HG02970 (cell line): Measurements from ENCODE around the gene OVCH1.
"Not testable (repeated sequence)": the region's sequence is repeated elsewhere in the genome, so short reads cannot be mapped to it uniquely, and the experiment has no call there.

Source experiments
- ATAC-seq: cut with Tn5 transposase; IDR thresholded peaks from one replicate; pipeline ENCODE4 v1.9.1; 2021; ENCODE audit warnings: mild to moderate bottlenecking, moderate library complexity, moderate number of reproducible peaks; ENCODE audit not compliant: unreplicated experiment, low FRiP score

The OVCH1 gene

DNA sequence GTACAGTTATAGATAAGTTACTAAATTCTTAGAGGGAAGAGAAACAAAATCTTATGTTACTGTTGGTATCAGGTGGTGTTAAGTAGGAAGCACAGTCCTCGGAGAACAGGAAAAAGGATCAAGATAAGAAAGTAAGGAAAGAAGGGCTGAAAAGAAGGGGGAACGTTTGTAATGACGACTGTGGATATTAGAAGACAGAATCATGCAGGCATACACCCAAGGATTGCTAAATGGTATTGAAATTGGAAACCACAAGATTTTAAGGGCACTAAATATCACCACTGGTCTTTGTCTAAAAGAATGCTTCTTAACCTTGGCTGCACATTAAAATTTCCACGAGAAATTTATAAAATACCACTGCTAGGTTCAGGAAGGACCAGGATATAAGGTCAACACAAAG lies 82.4 kb downstream of the OVCH1 start:
- no peak for ATAC-seq

- ATAC-seq: no peak
Observed at GRCh38 chr12:29414368-29414767, 83.1 kb downstream of the OVCH1 start.

GRCh38 chr12:29405561-29405960 lies 91.9 kb downstream of the OVCH1 start:
- ATAC-seq: no peak

- no peak for ATAC-seq
Observed at GRCh38 chr12:29403991-29404390, 93.5 kb downstream of the OVCH1 start.

GRCh38 chr12:29402437-29402836 lies 95.0 kb downstream of the OVCH1 start:
- no peak for ATAC-seq

- no peak for ATAC-seq
Observed at GRCh38 chr12:29398495-29398894, 99.0 kb downstream of the OVCH1 start.

- ATAC-seq: no peak
Observed at GRCh38 chr12:29396774-29397173, 100.7 kb downstream of the OVCH1 start.

DNA sequence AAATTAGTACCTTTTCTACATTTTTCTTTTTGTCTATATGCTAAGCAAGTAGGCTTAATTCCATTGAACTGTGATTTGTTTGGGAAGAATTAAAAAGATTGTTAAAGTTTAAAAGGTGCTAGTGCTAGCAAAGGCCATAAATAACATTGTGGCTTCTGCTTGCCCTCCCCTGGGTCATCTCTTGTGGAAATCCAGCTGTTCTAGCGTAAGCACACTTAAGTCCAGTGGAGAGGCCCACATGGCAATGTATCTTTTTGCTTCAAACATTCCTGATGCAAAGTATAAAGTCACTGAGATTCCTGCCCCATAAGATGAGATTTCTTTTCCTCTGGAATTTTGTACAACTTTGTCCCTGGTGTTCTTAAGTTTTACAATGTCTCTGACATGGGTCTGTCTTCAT lies 102.1 kb downstream of the OVCH1 start:
- no peak for ATAC-seq

GRCh38 chr12:29390419-29390818 lies 107.1 kb downstream of the OVCH1 start:
- ATAC-seq: not testable (repeated sequence)

DNA sequence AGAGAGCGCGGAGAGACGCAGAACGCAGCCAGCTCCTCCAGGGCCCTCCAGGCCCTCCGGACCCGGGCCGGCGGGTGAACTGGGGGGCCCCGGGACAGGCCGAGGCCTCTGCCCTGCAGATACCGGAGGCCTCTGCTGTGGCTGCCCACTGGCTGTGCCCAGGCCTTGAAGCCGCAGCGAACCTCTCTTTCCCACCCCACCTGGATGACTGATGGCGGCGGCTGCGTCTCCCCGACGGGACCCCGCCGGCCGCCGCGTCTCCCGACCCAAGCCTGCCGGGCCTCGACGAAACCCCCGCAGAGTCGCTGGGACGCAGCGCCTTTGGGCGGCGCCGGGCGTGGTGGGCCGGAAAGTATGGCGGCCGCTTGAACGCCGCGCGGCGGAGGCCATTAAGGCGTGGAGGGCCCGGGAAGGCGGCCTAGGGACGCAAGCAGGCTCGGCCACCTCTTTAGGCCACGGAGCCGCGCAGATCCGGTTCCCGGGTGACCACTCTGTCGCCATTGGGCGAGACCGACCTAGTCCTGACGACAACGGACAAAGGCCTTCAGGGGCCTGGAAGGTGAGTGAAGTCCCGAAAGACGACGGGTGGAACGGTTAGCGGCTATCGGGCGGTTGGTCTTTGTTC lies 108.1 kb downstream of the OVCH1 start:
- no peak for ATAC-seq

DNA sequence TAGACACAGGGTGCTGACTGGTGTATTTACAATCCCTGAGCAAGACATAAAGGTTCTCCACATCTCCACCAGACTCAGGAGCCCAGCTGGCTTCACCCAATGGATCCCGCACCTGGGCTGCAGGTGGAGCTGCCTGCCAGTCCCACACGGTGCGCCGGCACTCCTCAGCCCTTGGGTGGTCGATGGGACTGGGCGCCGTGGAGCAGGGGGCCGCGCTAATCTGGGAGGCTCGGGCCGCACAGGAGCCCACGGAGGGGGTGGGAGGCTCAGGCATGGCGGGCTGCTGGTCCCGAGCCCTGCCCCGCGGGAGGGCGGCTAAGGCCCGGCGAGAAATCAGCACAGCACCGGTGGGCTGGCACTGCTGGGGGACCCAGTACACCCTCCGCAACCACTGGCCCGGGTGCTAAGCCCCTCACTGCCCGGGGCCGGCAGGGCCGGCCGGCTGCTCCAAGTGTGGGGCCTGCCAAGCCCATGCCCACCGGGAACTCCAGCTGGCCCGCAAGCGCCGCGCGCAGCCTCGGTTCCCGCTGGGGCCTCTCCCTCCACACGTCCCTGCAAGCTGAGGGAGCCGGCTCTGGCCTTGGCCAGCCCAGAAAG lies 111.3 kb downstream of the OVCH1 start:
- not testable (repeated sequence) for ATAC-seq

GRCh38 chr12:29385194-29385593 lies 112.3 kb downstream of the OVCH1 start:
- not testable (repeated sequence) for ATAC-seq

- ATAC-seq: no peak
Observed at GRCh38 chr12:29382251-29382650, 115.2 kb downstream of the OVCH1 start.

- peak; percentile 98 for ATAC-seq
Observed at GRCh38 chr12:29380536-29381523, 116.7 kb downstream of the OVCH1 start, which contains the start of gene ERGIC2. Gene ERGIC2 (minus strand): TSS chr12:29381172. CDS start chr12:29371633, 9,539 bp downstream.
